OCI-LY1 (cell line): Measurements from ENCODE around the gene SAMD1.

Experiments
- H2AFZ ChIP-seq: fragments of 200-600 bp; sonication (generic), shearing (Covaris generic); 2 replicates; pipeline ENCODE4 v1.6.0; 2014; ENCODE audit warnings: antibody characterized with exemption, mild to moderate bottlenecking, low read length
- H3F3A ChIP-seq: fragments of 200-600 bp; sonication (generic), shearing (Covaris generic); 2 replicates; pipeline ENCODE4 v1.6.0; 2014; ENCODE audit warnings: mild to moderate bottlenecking, antibody characterized with exemption, low read length, moderate library complexity; ENCODE audit not compliant: insufficient read depth
- H3K27ac ChIP-seq: fragments of 200-600 bp; sonication (generic); 2 replicates; pipeline ENCODE4 v1.5.1; 2014; ENCODE audit warnings: low read length, mixed run types, mild to moderate bottlenecking, low read depth; ENCODE audit not compliant: poor library complexity, severe bottlenecking
- H3K27me3 ChIP-seq: fragments of 200-600 bp; sonication (generic); 2 replicates; pipeline ENCODE4 v1.6.0; 2014; ENCODE audit warnings: antibody characterized with exemption, mild to moderate bottlenecking, low read length, moderate library complexity; ENCODE audit not compliant: insufficient read depth
- H3K36me3 ChIP-seq: fragments of 200-600 bp; sonication (generic); 2 replicates; pipeline ENCODE4 v1.6.1; 2014; ENCODE audit warnings: mild to moderate bottlenecking, antibody characterized with exemption, low read length, moderate library complexity, mixed read lengths; ENCODE audit not compliant: insufficient read depth
- H3K4me1 ChIP-seq: fragments of 200-600 bp; sonication (generic); 2 replicates; pipeline ENCODE4 v1.5.1; 2014; ENCODE audit warnings: mild to moderate bottlenecking, low read length, moderate library complexity; ENCODE audit not compliant: insufficient read depth, severe bottlenecking
- H3K4me2 ChIP-seq: fragments of 200-600 bp; sonication (generic), shearing (Covaris generic); 2 replicates; pipeline ENCODE4 v1.6.1; 2014; ENCODE audit warnings: low read length
- H3K4me3 ChIP-seq: fragments of 200-600 bp; sonication (generic); 2 replicates; pipeline ENCODE4 v1.5.1; 2014; ENCODE audit warnings: low read length, low read depth, mild to moderate bottlenecking, mixed read lengths; ENCODE audit not compliant: poor library complexity, severe bottlenecking
- H3K79me2 ChIP-seq: fragments of 200-600 bp; shearing (Covaris generic); 2 replicates; pipeline ENCODE4 v1.6.1; 2016; ENCODE audit warnings: mixed run types, low read length, mixed read lengths; ENCODE audit not compliant: insufficient read depth
- H3K9ac ChIP-seq: fragments of 200-600 bp; sonication (generic), shearing (Covaris generic); 2 replicates; pipeline ENCODE4 v1.6.1; 2014; ENCODE audit warnings: mild to moderate bottlenecking, low read length, mixed read lengths
- H3K9me2 ChIP-seq: fragments of 200-600 bp; sonication (generic), shearing (Covaris generic); 2 replicates; pipeline ENCODE4 v1.6.1; 2014; ENCODE audit warnings: low read depth, mild to moderate bottlenecking, low read length, mixed read lengths
- H3K9me3 ChIP-seq: fragments of 200-600 bp; shearing (Covaris generic); 2 replicates; pipeline ENCODE4 v1.6.1; 2014; ENCODE audit warnings: low read length, mixed read lengths
- H4K20me1 ChIP-seq: fragments of 200-600 bp; sonication (generic), shearing (Covaris generic); 2 replicates; pipeline ENCODE4 v1.6.0; 2016; ENCODE audit warnings: mild to moderate bottlenecking, low read length; ENCODE audit not compliant: insufficient read depth
- EZH2 ChIP-seq: fragments of 200-600 bp; sonication (generic), shearing (Covaris generic); IDR thresholded peaks from 2 replicates; pipeline ENCODE4 v1.8.0; 2017; ENCODE audit warnings: borderline replicate concordance, mixed run types, mild to moderate bottlenecking, antibody characterized with exemption, low read length, moderate library complexity, mixed read lengths
- TF ChIP-seq, protein P1 (sequence below): fragments of 200-600 bp; sonication (generic), shearing (Covaris generic); IDR thresholded peaks from 2 replicates; pipeline ENCODE4 v1.5.1; 2017; ENCODE audit warnings: mild to moderate bottlenecking, antibody characterized with exemption, low read length, moderate library complexity, mixed read lengths

SAMD1 gene

DNA sequence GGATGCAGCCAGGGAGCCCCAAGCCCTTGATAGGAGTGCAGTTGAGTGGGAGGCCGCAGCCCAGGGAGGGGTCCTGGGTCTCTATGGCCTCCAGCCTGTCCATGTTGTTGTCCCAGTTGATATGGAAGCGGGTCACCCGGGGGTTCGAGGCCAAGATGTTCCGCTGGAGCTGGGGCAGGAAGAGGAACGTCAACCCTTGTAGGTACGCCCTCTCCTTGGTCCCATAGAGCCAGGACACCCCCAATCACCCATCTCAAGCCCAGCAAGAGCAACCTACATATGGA lies 29.9 kb upstream of the SAMD1 start:
- Histone ChIP-seq H2AFZ (no peak overlapping the region), H3K79me2 (no peaks in the 10 kb centered on the region), H3K4me1 (peaks cover 26% of the 10 kb centered on the region), H3K9ac (no peak overlapping the region), H3K27me3 (no peaks in the 10 kb centered on the region), H3F3A (0 out of 2 replicates have a peak, but pooled peaks cover 4% of the 10 kb centered on the region), H3K4me2 (no peak overlapping the region), H4K20me1 (no peaks in the 10 kb centered on the region), H3K36me3 (peaks cover 22% of the 10 kb centered on the region), H3K27ac (no peak overlapping the region), H3K9me3 (no peaks in the 10 kb centered on the region), H3K4me3 (no peak overlapping the region), H3K9me2 (no peaks in the 10 kb centered on the region)
- TF ChIP-seq, protein P1, sequence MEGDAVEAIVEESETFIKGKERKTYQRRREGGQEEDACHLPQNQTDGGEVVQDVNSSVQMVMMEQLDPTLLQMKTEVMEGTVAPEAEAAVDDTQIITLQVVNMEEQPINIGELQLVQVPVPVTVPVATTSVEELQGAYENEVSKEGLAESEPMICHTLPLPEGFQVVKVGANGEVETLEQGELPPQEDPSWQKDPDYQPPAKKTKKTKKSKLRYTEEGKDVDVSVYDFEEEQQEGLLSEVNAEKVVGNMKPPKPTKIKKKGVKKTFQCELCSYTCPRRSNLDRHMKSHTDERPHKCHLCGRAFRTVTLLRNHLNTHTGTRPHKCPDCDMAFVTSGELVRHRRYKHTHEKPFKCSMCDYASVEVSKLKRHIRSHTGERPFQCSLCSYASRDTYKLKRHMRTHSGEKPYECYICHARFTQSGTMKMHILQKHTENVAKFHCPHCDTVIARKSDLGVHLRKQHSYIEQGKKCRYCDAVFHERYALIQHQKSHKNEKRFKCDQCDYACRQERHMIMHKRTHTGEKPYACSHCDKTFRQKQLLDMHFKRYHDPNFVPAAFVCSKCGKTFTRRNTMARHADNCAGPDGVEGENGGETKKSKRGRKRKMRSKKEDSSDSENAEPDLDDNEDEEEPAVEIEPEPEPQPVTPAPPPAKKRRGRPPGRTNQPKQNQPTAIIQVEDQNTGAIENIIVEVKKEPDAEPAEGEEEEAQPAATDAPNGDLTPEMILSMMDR = no peak
- TF ChIP-seq EZH2 = no peak

DNA sequence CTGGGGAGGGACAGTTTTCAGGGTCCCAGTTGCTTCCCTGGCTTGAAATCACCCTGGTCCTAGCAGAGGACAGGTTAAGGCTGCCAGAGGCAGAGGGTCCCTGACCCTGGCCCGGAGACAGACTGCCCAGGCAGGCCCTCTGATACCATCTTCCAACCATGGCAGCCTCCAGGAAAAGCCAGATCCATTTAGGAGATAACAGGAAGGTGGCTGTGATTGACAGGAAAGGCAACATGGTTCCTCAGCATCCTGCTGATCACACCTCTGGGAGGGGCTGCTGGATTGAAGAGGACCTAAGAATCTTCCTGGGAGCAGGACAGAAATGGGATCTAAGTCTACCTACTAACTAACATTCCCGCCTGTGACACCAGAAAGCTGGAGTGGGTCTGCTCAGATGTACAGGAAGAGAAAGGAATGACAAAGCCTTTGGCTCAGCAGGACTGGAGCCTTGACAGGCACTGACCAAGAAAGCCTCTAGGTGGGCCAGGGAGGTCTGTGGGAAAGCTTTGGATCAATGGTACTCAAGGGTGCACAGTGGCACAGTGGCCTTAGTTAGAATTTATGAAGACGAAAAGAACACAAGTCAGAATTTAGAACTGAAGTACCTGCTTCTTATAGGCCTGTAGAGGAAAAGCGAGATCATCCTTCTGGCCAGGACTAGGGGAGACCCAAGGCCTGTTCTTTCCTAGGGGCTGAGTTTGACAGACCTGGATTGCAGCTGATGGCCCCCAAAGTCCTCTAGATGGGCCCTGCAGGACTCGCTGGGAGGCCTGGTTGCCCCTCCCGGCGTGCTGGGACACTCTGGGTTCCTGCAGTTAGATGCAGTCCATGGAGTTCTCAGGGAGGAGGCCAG lies 29.3 kb upstream of the SAMD1 start:
- H3K4me1 ChIP-seq = peaks cover 31% of the 10 kb centered on the region
- no peak overlapping the region for H2AFZ ChIP-seq
- no peak overlapping the region for H3K4me2 ChIP-seq
- 0 out of 2 replicates have a peak, but pooled peaks cover 4% of the 10 kb centered on the region for H3F3A ChIP-seq
- H3K27me3 ChIP-seq = no peaks in the 10 kb centered on the region
- no peaks in the 10 kb centered on the region for H3K79me2 ChIP-seq
- H3K36me3 ChIP-seq = peaks cover 16% of the 10 kb centered on the region
- H3K9me3 ChIP-seq = no peaks in the 10 kb centered on the region
- TF ChIP-seq, protein P1 = no peak
- TF ChIP-seq EZH2 = no peak
- no peak overlapping the region for H3K9ac ChIP-seq
- no peak overlapping the region for H3K4me3 ChIP-seq
- H4K20me1 ChIP-seq = no peaks in the 10 kb centered on the region
- peak overlapping the region; percentile 63 for H3K27ac ChIP-seq
- H3K9me2 ChIP-seq = no peaks in the 10 kb centered on the region

DNA sequence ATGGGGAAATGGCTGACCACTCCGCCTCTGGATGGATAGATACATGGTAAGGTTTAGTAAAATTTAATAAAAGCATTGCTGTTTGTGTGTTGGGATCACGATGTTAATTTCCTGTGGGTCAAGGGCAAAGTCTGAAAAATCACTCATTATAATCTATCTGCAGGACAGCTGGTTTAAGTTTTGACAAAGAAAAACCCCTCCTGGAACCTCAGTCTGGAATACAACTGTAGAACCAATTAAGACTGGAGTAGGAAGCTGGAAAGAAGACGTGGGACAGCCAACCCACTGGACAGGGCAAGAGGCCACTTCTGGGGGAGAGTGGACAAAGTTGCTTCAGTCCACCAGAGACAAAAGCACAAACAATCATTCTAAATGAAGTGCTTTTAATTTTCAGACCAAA lies 28.6 kb upstream of the SAMD1 start:
- Histone ChIP-seq H3K9me2 (no peaks in the 10 kb centered on the region), H3K27ac (peak overlapping the region; percentile 63), H3K79me2 (no peaks in the 10 kb centered on the region), H3K9ac (peak overlapping the region; percentile 75; the same call in 1 of the 2 replicates), H3K4me2 (peak overlapping the region; percentile 92; the same call in 1 of the 2 replicates), H3K9me3 (no peaks in the 10 kb centered on the region), H3K36me3 (peaks cover 9% of the 10 kb centered on the region), H3F3A (0 out of 2 replicates have a peak, but pooled peaks cover 4% of the 10 kb centered on the region), H3K4me1 (peaks cover 36% of the 10 kb centered on the region), H3K27me3 (no peaks in the 10 kb centered on the region), H3K4me3 (peak overlapping the region; percentile 69), H4K20me1 (no peaks in the 10 kb centered on the region), H2AFZ (no peak overlapping the region)
- TF ChIP-seq, protein P1 = no peak
- TF ChIP-seq EZH2 = no peak
